K562 (cell line): Measurements from ENCODE around the gene GRIA1. TPM values are rescaled to one million over a fixed set of nuclear protein-coding genes. Genes with fewer than 3 reads are reported as not detected.

ENCODE experiments used
- ATAC-seq: fragments of 200-7000 bp; cut with Tn5 transposase; 3 replicates; pipeline ENCODE4 v1.9.1; 2020; ENCODE audit warnings: moderate library complexity
- BruUV-seq: library from RNA; stranded (reverse); fragments of 400-500 nt; replicated peaks from 2 replicates; lab custom pipeline; 2021; lab: Mats Ljungman, UMichigan
- CTCF ChIA-PET: fragments of 300-600 bp; formaldehyde crosslinking; extraction: SDS; loops from one replicate; lab custom pipeline; 2021; ENCODE audit warnings: low intra/inter-chr PET ratio; lab: Yijun Ruan, JAX
- POLR2A ChIA-PET: fragments of 300-600, 350-650 bp; sonication (Branson Sonifier 250); formaldehyde crosslinking; extraction: SDS; loops from one replicate; lab custom pipeline; 2021; ENCODE audit warnings: antibody characterized with exemption, inconsistent platforms; lab: Yijun Ruan, JAX
- DNase-seq, 4 experiments: peaks; one replicate each; pipeline versions ENCODE4 v3.0.0 to v3.0.0-alpha.2; 2011 to 2018; ENCODE audit warnings: low spot score in 3 of 4, mixed read lengths in 3 of 4; ENCODE audit errors: extremely low read depth in 1 of 4
- FAIRE-seq: peaks from 2 replicates; lab custom pipeline; 2011; peaks lifted over from hg19 to GRCh38; lab: Jason Lieb, UNC
- H2AFZ ChIP-seq: 2 replicates; pipeline ENCODE4 v1.6.0; 2011; ENCODE audit warnings: low read depth, low read length, control low read depth, inconsistent platforms
- H3K27ac ChIP-seq: fragments of 200-600 bp; 3 replicates; pipeline ENCODE4 v1.8.0; 2011; ENCODE audit warnings: low read depth, mild to moderate bottlenecking, control low read depth, inconsistent platforms, low read length, moderate library complexity, mixed read lengths; ENCODE audit errors: extremely low read depth
- H3K27me3 ChIP-seq, 2 experiments: fragments of 300-600 bp in 1 of 2; 2 replicates in 1 of 2; 3 replicates in 1 of 2; pipeline versions ENCODE4 v1.6.0 to v1.8.0; 2011; ENCODE audit warnings: inconsistent platforms in 2 of 2, low read length in 2 of 2, mild to moderate bottlenecking in 1 of 2, mixed read lengths in 1 of 2, moderate library complexity in 1 of 2; ENCODE audit not compliant: control insufficient read depth in 2 of 2, insufficient read depth in 2 of 2
- H3K36me3 ChIP-seq: fragments of 300-600 bp; 3 replicates; pipeline ENCODE4 v1.8.0; 2011; ENCODE audit warnings: mild to moderate bottlenecking, low read length, inconsistent platforms; ENCODE audit not compliant: control insufficient read depth, insufficient read depth
- H3K4me1 ChIP-seq, 2 experiments: fragments of 200-600 bp in 1 of 2; replicated peaks in 1 of 2; 2 replicates in 1 of 2; 3 replicates in 1 of 2; pipeline versions ENCODE4 v1.5.1 to v1.8.0; 2011; ENCODE audit warnings: inconsistent platforms in 2 of 2, low read length in 2 of 2, mild to moderate bottlenecking in 1 of 2, mixed read lengths in 1 of 2, moderate library complexity in 1 of 2; ENCODE audit not compliant: control insufficient read depth in 2 of 2, insufficient read depth in 2 of 2
- H3K4me2 ChIP-seq: 2 replicates; pipeline ENCODE4 v1.6.1; 2011; ENCODE audit warnings: low read length, control low read depth, inconsistent platforms, mixed read lengths; ENCODE audit not compliant: insufficient read depth
- H3K4me3 ChIP-seq: fragments of 200-600 bp; sonication (generic), shearing (Covaris generic); 2 replicates; pipeline ENCODE4 v1.5.1; 2016; ENCODE audit warnings: control low read depth, inconsistent platforms
- H3K79me2 ChIP-seq: fragments of 200-600 bp; 3 replicates; pipeline ENCODE4 v1.8.0; 2011; ENCODE audit warnings: low read length, inconsistent platforms; ENCODE audit not compliant: control insufficient read depth, insufficient read depth
- H3K9ac ChIP-seq, 2 experiments: 2 replicates each; pipeline versions ENCODE4 v1.6.0 to v1.6.1; 2011; ENCODE audit warnings: low read depth in 2 of 2, low read length in 2 of 2, control low read depth in 1 of 2, inconsistent platforms in 1 of 2, mild to moderate bottlenecking in 1 of 2, mixed read lengths in 1 of 2; ENCODE audit not compliant: insufficient read depth in 1 of 2
- H3K9me1 ChIP-seq: one replicate; pipeline ENCODE4 v1.6.0; 2011; ENCODE audit warnings: inconsistent platforms, mild to moderate bottlenecking, low read length, moderate library complexity; ENCODE audit not compliant: control insufficient read depth, insufficient read depth
- H3K9me3 ChIP-seq: replicated peaks from 2 replicates; pipeline ENCODE4 v1.5.1; 2011; ENCODE audit warnings: low read depth, low read length, inconsistent platforms; ENCODE audit not compliant: control insufficient read depth, insufficient read depth
- H4K20me1 ChIP-seq: replicated peaks from 2 replicates; pipeline ENCODE4 v1.6.1; 2011; ENCODE audit warnings: low read length, inconsistent platforms, mixed read lengths; ENCODE audit not compliant: control insufficient read depth, insufficient read depth
- CBFB ChIP-seq: sonication (generic); formaldehyde crosslinking; IDR thresholded peaks from 2 replicates; pipeline ENCODE4 v1.4.0; 2020; ENCODE audit warnings: mild to moderate bottlenecking, missing genetic modification reagents
- DDX20 ChIP-seq: fragments of 450-650 bp; IDR thresholded peaks from 2 replicates; pipeline ENCODE4 v1.6.1; 2016; ENCODE audit warnings: missing genetic modification characterization, low read depth, mild to moderate bottlenecking, missing compliant biosample characterization, moderate library complexity
- GABPB1 ChIP-seq: sonication (generic); formaldehyde crosslinking; IDR thresholded peaks from 2 replicates; pipeline ENCODE4 v1.8.0; 2022; ENCODE audit warnings: mild to moderate bottlenecking, missing genetic modification reagents
- HDAC2 ChIP-seq: fragments of 450-650 bp; IDR thresholded peaks from 2 replicates; pipeline ENCODE4 v1.6.1; 2016; ENCODE audit warnings: mild to moderate bottlenecking
- IFI16 ChIP-seq: fragments of 250-450 bp; sonication (Bioruptor Pico); IDR thresholded peaks from 2 replicates; pipeline ENCODE4 v2.1.2; 2022; ENCODE audit warnings: mild to moderate bottlenecking, inconsistent platforms
- MED1 ChIP-seq: sonication (generic); formaldehyde crosslinking; IDR thresholded peaks from 2 replicates; pipeline ENCODE4 v1.8.1; 2023; ENCODE audit warnings: missing genetic modification reagents, borderline replicate concordance
- NR2C2 ChIP-seq, 2 experiments: fragments of 200-800 bp in 1 of 2; sonication (Bioruptor generic) in 1 of 2; sonication (generic) in 1 of 2; formaldehyde crosslinking in 1 of 2; IDR thresholded peaks; 2 replicates each; pipeline versions ENCODE4 v1.6.1 to v1.8.0; 2016 to 2022; ENCODE audit warnings: mild to moderate bottlenecking in 1 of 2, missing compliant biosample characterization in 1 of 2, missing genetic modification characterization in 1 of 2, missing genetic modification reagents in 1 of 2
- SAP30 ChIP-seq: fragments of 200-600 bp; sonication (generic); IDR thresholded peaks from 2 replicates; pipeline ENCODE4 v1.6.1; 2012; ENCODE audit warnings: borderline replicate concordance, low read depth, mild to moderate bottlenecking, moderate library complexity, low read length, control low read depth, inconsistent platforms; ENCODE audit not compliant: insufficient read depth, poor library complexity, severe bottlenecking
- SREBF2 ChIP-seq: sonication (generic); formaldehyde crosslinking; IDR thresholded peaks from 2 replicates; pipeline ENCODE4 v1.4.0; 2020; ENCODE audit warnings: mild to moderate bottlenecking, missing genetic modification reagents
- TBL1XR1 ChIP-seq, 2 experiments: IDR thresholded peaks; 2 replicates each; pipeline ENCODE4 v1.6.1; 2012; ENCODE audit warnings: improper control_type of control experiment in 2 of 2, low read length in 2 of 2, mild to moderate bottlenecking in 1 of 2
- ZBTB1 ChIP-seq: sonication (generic); formaldehyde crosslinking; IDR thresholded peaks from 2 replicates; pipeline ENCODE4 v1.8.1; 2023; ENCODE audit warnings: missing genetic modification reagents, low read depth, mild to moderate bottlenecking, borderline replicate concordance
- ZKSCAN3 ChIP-seq: fragments of 250-450 bp; sonication (Bioruptor Pico); IDR thresholded peaks from 2 replicates; pipeline ENCODE4 v1.4.0; 2020
- WGBS: fragments of 100-300 bp; shearing (Covaris generic); methylation state at CpG from one replicate; pipeline ENCODE4 v1.1.6; 2016; ENCODE audit warnings: low coverage, mixed read lengths; ENCODE audit not compliant: insufficient coverage; ENCODE audit errors: missing lambda C conversion rate; 5-methylcytosine and 5-hydroxymethylcytosine counted together
- in situ Hi-C: fragments of 300-500 bp; cut with MboI; formaldehyde crosslinking; loops from 4 replicates; pipeline ENCODE4 v1.15.0; 2018; ENCODE audit warnings: inconsistent platforms, mixed read lengths
- intact Hi-C: fragments of 100-400 bp; cut with micrococcal nuclease; formaldehyde crosslinking; loops from 2 replicates; pipeline ENCODE4 v1.14.2; 2022
- polyA plus RNA-seq, 8 experiments: library from polyadenylated mRNA; depleted of rRNA in 4 of 8; stranded (reverse) in 5 of 8; unstranded in 3 of 8; fragments of >200 nt; fragmentation: Nextera tagmentation in 2 of 8; fragmentation: Illumina TruSeq in 1 of 8; extraction: Ambion mirVana in 2 of 8; extraction: Trizol in 1 of 8; gene quantifications; 2 replicates each; pipeline versions ENCODE4 v1.2.1 to v1.2.3, GENCODE V29; 2011 to 2014; ENCODE audit warnings: inconsistent platforms in 1 of 8, missing spikeins in 1 of 8
- total RNA-seq, 7 experiments: library from RNA; depleted of rRNA in 6 of 7; stranded (reverse); fragments of >200 nt in 6 of 7; fragmentation: Illumina TruSeq in 2 of 7; extraction: Trizol in 2 of 7; gene quantifications; 2 replicates each; pipeline versions ENCODE4 v1.2.1 to v1.2.3, GENCODE V29; 2011 to 2021; ENCODE audit warnings: low replicate concordance in 1 of 7
- TF ChIP-seq, protein P1 (sequence below): sonication (generic); formaldehyde crosslinking; IDR thresholded peaks from 2 replicates; pipeline ENCODE4 v1.8.0; 2022; ENCODE audit warnings: missing genetic modification reagents, mild to moderate bottlenecking, borderline replicate concordance
- TF ChIP-seq, protein P2 (sequence below): fragments of 450-650 bp; formaldehyde crosslinking; IDR thresholded peaks from 2 replicates; pipeline ENCODE4 v1.4.0; 2022; ENCODE audit warnings: missing genetic modification characterization
- TF ChIP-seq, protein P3 (sequence below): fragments of 450-650 bp; formaldehyde crosslinking; conservative IDR thresholded peaks from 2 replicates; pipeline ENCODE4 v1.4.0; 2022; ENCODE audit warnings: mild to moderate bottlenecking, missing genetic modification characterization
- TF ChIP-seq, protein P4 (sequence below): sonication (generic); formaldehyde crosslinking; IDR thresholded peaks from 2 replicates; pipeline ENCODE4 v1.5.0; 2020; ENCODE audit warnings: missing genetic modification reagents

The GRIA1 gene
- total and polyA plus RNA-seq, 9 of the 15 experiments (the other 6 are each of a cell fraction or from before 2014, with no cell fraction given), result not detected

DNA sequence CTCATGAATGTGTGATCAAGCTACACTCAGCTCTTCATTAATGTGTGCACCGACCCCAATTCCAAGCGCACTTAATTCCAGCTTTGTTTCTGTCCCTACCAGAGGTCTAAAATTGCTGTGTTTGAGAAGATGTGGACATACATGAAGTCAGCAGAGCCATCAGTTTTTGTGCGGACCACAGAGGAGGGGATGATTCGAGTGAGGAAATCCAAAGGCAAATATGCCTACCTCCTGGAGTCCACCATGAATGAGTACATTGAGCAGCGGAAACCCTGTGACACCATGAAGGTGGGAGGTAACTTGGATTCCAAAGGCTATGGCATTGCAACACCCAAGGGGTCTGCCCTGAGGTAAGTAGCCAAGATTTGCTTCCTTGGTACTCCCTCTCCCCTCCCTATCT is 279.6 kb downstream of the GRIA1 start:
- H3K79me2 ChIP-seq, result no peaks in the 10 kb centered on the region
- H3K4me2 ChIP-seq, result no peak overlapping the region
- no peak for ATAC-seq
- no peaks in the 10 kb centered on the region for H3K4me1 ChIP-seq
- no peak overlapping the region for H3K27ac ChIP-seq
- FAIRE-seq, result no peak
- DNase-seq, result no peak
- intact Hi-C loops, result no loop called here
- TF ChIP-seq HDAC2 (no peak), CBFB (CRISPR knock-in tag) (no peak), DDX20 (tag) (no peak), SAP30 (no peak), TBL1XR1 (IDR thresholded peaks at IDR 0.05; ENCODE audit: low read length in 2 of 2) (no peak), MED1 (CRISPR knock-in tag) (no peak), GABPB1 (CRISPR knock-in tag) (no peak), SREBF2 (no peak), IFI16 (CRISPR knock-in tag) (no peak), ZBTB1 (CRISPR knock-in tag) (no peak), ZKSCAN3 (CRISPR knock-in tag) (no peak), NR2C2 (CRISPR knock-in tag; IDR thresholded peaks at IDR 0.05) (no peak), NR2C2 (tag; IDR thresholded peaks at IDR 0.05) (no peak)
- TF ChIP-seq, protein P1, sequence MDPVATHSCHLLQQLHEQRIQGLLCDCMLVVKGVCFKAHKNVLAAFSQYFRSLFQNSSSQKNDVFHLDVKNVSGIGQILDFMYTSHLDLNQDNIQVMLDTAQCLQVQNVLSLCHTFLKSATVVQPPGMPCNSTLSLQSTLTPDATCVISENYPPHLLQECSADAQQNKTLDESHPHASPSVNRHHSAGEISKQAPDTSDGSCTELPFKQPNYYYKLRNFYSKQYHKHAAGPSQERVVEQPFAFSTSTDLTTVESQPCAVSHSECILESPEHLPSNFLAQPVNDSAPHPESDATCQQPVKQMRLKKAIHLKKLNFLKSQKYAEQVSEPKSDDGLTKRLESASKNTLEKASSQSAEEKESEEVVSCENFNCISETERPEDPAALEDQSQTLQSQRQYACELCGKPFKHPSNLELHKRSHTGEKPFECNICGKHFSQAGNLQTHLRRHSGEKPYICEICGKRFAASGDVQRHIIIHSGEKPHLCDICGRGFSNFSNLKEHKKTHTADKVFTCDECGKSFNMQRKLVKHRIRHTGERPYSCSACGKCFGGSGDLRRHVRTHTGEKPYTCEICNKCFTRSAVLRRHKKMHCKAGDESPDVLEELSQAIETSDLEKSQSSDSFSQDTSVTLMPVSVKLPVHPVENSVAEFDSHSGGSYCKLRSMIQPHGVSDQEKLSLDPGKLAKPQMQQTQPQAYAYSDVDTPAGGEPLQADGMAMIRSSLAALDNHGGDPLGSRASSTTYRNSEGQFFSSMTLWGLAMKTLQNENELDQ (CRISPR knock-in tag), result no peak
- TF ChIP-seq, protein P2, sequence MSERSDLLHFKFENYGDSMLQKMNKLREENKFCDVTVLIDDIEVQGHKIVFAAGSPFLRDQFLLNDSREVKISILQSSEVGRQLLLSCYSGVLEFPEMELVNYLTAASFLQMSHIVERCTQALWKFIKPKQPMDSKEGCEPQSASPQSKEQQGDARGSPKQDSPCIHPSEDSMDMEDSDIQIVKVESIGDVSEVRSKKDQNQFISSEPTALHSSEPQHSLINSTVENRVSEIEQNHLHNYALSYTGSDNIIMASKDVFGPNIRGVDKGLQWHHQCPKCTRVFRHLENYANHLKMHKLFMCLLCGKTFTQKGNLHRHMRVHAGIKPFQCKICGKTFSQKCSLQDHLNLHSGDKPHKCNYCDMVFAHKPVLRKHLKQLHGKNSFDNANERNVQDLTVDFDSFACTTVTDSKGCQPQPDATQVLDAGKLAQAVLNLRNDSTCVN (CRISPR knock-in tag), result no peak
- TF ChIP-seq, protein P3, sequence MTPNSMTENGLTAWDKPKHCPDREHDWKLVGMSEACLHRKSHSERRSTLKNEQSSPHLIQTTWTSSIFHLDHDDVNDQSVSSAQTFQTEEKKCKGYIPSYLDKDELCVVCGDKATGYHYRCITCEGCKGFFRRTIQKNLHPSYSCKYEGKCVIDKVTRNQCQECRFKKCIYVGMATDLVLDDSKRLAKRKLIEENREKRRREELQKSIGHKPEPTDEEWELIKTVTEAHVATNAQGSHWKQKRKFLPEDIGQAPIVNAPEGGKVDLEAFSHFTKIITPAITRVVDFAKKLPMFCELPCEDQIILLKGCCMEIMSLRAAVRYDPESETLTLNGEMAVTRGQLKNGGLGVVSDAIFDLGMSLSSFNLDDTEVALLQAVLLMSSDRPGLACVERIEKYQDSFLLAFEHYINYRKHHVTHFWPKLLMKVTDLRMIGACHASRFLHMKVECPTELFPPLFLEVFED (CRISPR knock-in tag), result no peak
- TF ChIP-seq, protein P4, sequence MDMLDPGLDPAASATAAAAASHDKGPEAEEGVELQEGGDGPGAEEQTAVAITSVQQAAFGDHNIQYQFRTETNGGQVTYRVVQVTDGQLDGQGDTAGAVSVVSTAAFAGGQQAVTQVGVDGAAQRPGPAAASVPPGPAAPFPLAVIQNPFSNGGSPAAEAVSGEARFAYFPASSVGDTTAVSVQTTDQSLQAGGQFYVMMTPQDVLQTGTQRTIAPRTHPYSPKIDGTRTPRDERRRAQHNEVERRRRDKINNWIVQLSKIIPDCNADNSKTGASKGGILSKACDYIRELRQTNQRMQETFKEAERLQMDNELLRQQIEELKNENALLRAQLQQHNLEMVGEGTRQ (CRISPR knock-in tag), result no peak
- TF ChIP-seq, all 486 proteins: peak for 0
- in situ Hi-C loops, result no loop called here
- ChIA-PET CTCF (no interaction called here), POLR2A (interaction anchor here (0.7 to 0.8 kb wide), 2 partner anchors 16 to 98 kb away, joined by 3 to 4 read pairs; no protein-coding TSS in a partner anchor)
- no peaks in the 10 kb centered on the region for H3K9me3 ChIP-seq
- no peak overlapping the region for H3K9ac ChIP-seq
- peaks cover 0 to 8% of the 10 kb centered on the region in 2 experiments; a peak in 2 of 5 replicates for H3K27me3 ChIP-seq
- H3K36me3 ChIP-seq, result no peaks in the 10 kb centered on the region
- no TSS peak for BruUV-seq
- 0% methylated on average over 5 of the region's 5 CpGs for WGBS
- H4K20me1 ChIP-seq, result no peaks in the 10 kb centered on the region
- no peak overlapping the region for H2AFZ ChIP-seq
- H3K9me1 ChIP-seq, result no peaks in the 10 kb centered on the region
- no peak overlapping the region for H3K4me3 ChIP-seq
